Chondrocyte (in vitro differentiated cells): ENCODE results near the gene PKP1. TPM values are rescaled to one million over a fixed set of nuclear protein-coding genes. Genes with fewer than 3 reads are reported as not detected.

ENCODE experiments used
- DNase-seq: peaks from one replicate; pipeline ENCODE4 v3.0.0; 2021; ENCODE audit warnings: mixed read lengths, low spot score
- H3K27ac Mint-ChIP-seq: one replicate; pipeline ENCODE4 v1.8.0; 2021; ENCODE audit warnings: mild to moderate bottlenecking, moderate library complexity, mixed read lengths; ENCODE audit not compliant: unreplicated experiment
- H3K27me3 Mint-ChIP-seq: 2 replicates; pipeline ENCODE4 v1.8.0; 2021; ENCODE audit warnings: low read depth, mixed read lengths
- H3K36me3 Mint-ChIP-seq: 2 replicates; pipeline ENCODE4 v1.8.0; 2021; ENCODE audit warnings: low read depth, mixed read lengths
- H3K4me1 Mint-ChIP-seq: 2 replicates; pipeline ENCODE4 v1.8.0; 2021; ENCODE audit warnings: low read depth, mild to moderate bottlenecking, mixed read lengths
- H3K4me3 Mint-ChIP-seq: one replicate; pipeline ENCODE4 v1.8.0; 2021; ENCODE audit warnings: mild to moderate bottlenecking, moderate library complexity, mixed read lengths; ENCODE audit not compliant: unreplicated experiment
- H3K9me3 Mint-ChIP-seq: 2 replicates; pipeline ENCODE4 v1.8.0; 2021; ENCODE audit warnings: low read depth, mixed read lengths
- CTCF ChIP-seq: fragments of 200-600 bp; sonication (generic); IDR thresholded peaks from 2 replicates; pipeline ENCODE4 v1.5.0; 2021; ENCODE audit warnings: antibody characterized with exemption, mild to moderate bottlenecking, moderate library complexity
- total RNA-seq: library from RNA; stranded (reverse); gene quantifications from 3 replicates; pipeline ENCODE4 v1.2.1, GENCODE V29; 2021

Gene PKP1
- total RNA-seq, 1 donor from 2014 or later: 4.0 TPM

- no peak overlapping the region for H3K27ac Mint-ChIP-seq
Observed at GRCh38 chr1:201313086-201313485, 29.8 kb downstream of the PKP1 start.

DNA sequence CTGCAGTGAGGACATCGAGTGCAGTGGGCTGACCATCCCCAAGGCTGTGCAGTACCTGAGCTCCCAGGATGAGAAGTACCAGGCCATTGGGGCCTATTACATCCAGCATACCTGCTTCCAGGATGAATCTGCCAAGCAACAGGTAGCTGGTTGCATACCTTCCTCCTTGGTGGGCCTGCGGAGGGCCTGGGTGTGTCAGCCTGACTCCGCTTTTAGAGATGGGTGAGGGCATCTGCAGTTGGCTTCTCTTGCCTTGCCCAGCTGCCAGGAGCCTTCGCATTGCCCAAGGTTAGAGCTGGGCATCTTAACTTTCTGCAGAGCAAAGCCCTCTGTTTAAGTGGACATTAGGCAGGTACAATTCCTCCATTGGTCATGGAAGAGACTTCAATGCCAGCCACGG lies 33.2 kb downstream of the PKP1 start:
- peaks cover 7% of the 10 kb centered on the region for H3K36me3 Mint-ChIP-seq
- no peaks in the 10 kb centered on the region for H3K9me3 Mint-ChIP-seq
- peak; percentile 40 for DNase-seq
- H3K4me1 Mint-ChIP-seq: peaks cover 6% of the 10 kb centered on the region
- H3K27me3 Mint-ChIP-seq: peaks cover 9% of the 10 kb centered on the region
- TF ChIP-seq CTCF: no peak
- no peak overlapping the region for H3K4me3 Mint-ChIP-seq
- no peak overlapping the region for H3K27ac Mint-ChIP-seq

More at GRCh38 chr1:201313086-201313485, 29.8 kb downstream of the PKP1 start:
- TF ChIP-seq CTCF: no peak
- Mint-ChIP-seq H3K9me3 (no peaks in the 10 kb centered on the region), H3K4me1 (peaks cover 40% of the 10 kb centered on the region), H3K4me3 (no peak overlapping the region), H3K27me3 (peaks cover 9% of the 10 kb centered on the region), H3K36me3 (peaks cover 7% of the 10 kb centered on the region)
- DNase-seq: peak; percentile 67

DNA sequence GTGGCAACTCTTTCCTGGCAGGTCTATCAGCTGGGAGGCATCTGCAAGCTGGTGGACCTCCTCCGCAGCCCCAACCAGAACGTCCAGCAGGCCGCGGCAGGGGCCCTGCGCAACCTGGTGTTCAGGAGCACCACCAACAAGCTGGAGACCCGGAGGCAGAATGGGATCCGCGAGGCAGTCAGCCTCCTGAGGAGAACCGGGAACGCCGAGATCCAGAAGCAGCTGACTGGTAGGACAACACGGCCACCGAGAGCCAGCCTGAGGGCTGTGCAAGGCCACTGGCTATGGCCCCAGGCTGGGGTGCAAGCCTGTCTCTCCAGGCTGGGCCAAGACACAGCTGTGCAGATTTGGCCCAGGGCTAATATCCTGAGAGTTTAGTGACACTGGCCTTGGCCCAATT lies 34.2 kb downstream of the PKP1 start:
- Mint-ChIP-seq H3K27ac (no peak overlapping the region), H3K4me3 (no peak overlapping the region), H3K4me1 (no peaks in the 10 kb centered on the region), H3K36me3 (peaks cover 7% of the 10 kb centered on the region), H3K27me3 (peaks cover 9% of the 10 kb centered on the region), H3K9me3 (no peaks in the 10 kb centered on the region)
- peak; percentile 85 for DNase-seq
- no peak for TF ChIP-seq CTCF

- Mint-ChIP-seq H3K4me1 (no peaks in the 10 kb centered on the region), H3K36me3 (peaks cover 7% of the 10 kb centered on the region), H3K4me3 (no peak overlapping the region), H3K27me3 (peaks cover 9% of the 10 kb centered on the region), H3K9me3 (no peaks in the 10 kb centered on the region), H3K27ac (no peak overlapping the region)
- peak; percentile 51 for DNase-seq
- no peak for TF ChIP-seq CTCF
Observed at GRCh38 chr1:201318504-201319340, 35.4 kb downstream of the PKP1 start.

GRCh38 chr1:201319631-201320030 lies 36.3 kb downstream of the PKP1 start:
- Mint-ChIP-seq H3K27ac (no peak overlapping the region), H3K4me1 (no peaks in the 10 kb centered on the region), H3K9me3 (no peaks in the 10 kb centered on the region), H3K27me3 (peaks cover 11% of the 10 kb centered on the region), H3K4me3 (no peak overlapping the region), H3K36me3 (peaks cover 6% of the 10 kb centered on the region)
- no peak for TF ChIP-seq CTCF
- DNase-seq: peak; percentile 63
